Esophagus squamous epithelium (tissue), 5 donors: ENCODE measurements around the gene FKBP10. TPM values are rescaled to one million over a fixed set of nuclear protein-coding genes. Genes with fewer than 3 reads are reported as not detected.
"Not testable (repeated sequence)": the region's sequence is repeated elsewhere in the genome, so short reads cannot be mapped to it uniquely, and the experiment has no call there.

Experiments
- DNase-seq: peaks from one replicate; lab custom pipeline; 2025; lab: John Stamatoyannopoulos, UW
- H3K27ac ChIP-seq, 4 donors: fragments of 200-600 bp; sonication (generic); one replicate each; pipeline ENCODE4 v1.5.1; 2016 to 2019; ENCODE audit warnings: mild to moderate bottlenecking in 1 of 4
- H3K27me3 ChIP-seq, 4 donors: fragments of 200-600 bp; sonication (generic); 1 replicate in 3 of 4; 2 replicates in 1 of 4; pipeline versions ENCODE4 v1.5.1 to v1.6.0; 2017 to 2021; ENCODE audit warnings: antibody characterized with exemption in 1 of 4
- H3K36me3 ChIP-seq, 3 donors: fragments of 200-600 bp; sonication (generic); one replicate each; pipeline ENCODE4 v1.5.1; 2016 to 2019
- H3K4me1 ChIP-seq, 3 donors: fragments of 200-600 bp; sonication (generic); one replicate each; pipeline ENCODE4 v1.5.1; 2017 to 2019
- H3K4me3 ChIP-seq, 4 donors: fragments of 200-600 bp; sonication (generic); 1 replicate in 3 of 4; 2 replicates in 1 of 4; pipeline ENCODE4 v1.5.1; 2016 to 2019; ENCODE audit warnings: mild to moderate bottlenecking in 2 of 4, moderate library complexity in 1 of 4
- H3K9me3 ChIP-seq, 3 donors: fragments of 200-600 bp; sonication (generic); one replicate each; pipeline ENCODE4 v1.5.1; 2016 to 2019
- CTCF ChIP-seq, 6 experiments: fragments of 450-650 bp in 4 of 6; fragments of 200-600 bp in 2 of 6; sonication (generic) in 2 of 6; IDR thresholded peaks; one replicate each; pipeline ENCODE4 v1.5.1; 2016 to 2019; ENCODE audit warnings: antibody characterized with exemption in 6 of 6, mild to moderate bottlenecking in 4 of 6, moderate library complexity in 4 of 6
- POLR2A ChIP-seq, 4 donors: fragments of 450-650 bp; IDR thresholded peaks; one replicate each; pipeline ENCODE4 v1.6.1; 2017; ENCODE audit warnings: antibody characterized with exemption in 4 of 4, mild to moderate bottlenecking in 4 of 4, moderate library complexity in 3 of 4
- WGBS, 2 donors: methylation state at CpG; one replicate each; pipeline ENCODE4 v1.1.5; 2018; 5-methylcytosine and 5-hydroxymethylcytosine counted together
- intact Hi-C: fragments of 100-400 bp; cut with DNase I; formaldehyde crosslinking; loops from one replicate; pipeline ENCODE4 v1.15.0; 2022
- total RNA-seq, 4 donors: library from RNA; depleted of rRNA; stranded (reverse); fragments of >200 nt; gene quantifications; one replicate each; pipeline ENCODE4 v1.1.0, GENCODE V29; 2016
- donor health status: DM: yes; HTN: yes; CAD: no.

FKBP10 gene
- total RNA-seq, 4 donors from 2014 or later = 0.19 to 21.4 (median 8.4) TPM

- H3K9me3 ChIP-seq = no peaks in the 10 kb centered on the region
- no peaks in the 10 kb centered on the region for H3K4me1 ChIP-seq
- 81 to 88% methylated on average over 4 to 7 of the region's 7 CpGs for WGBS, 2 donors
- H3K4me3 ChIP-seq = no peak overlapping the region
- no peak overlapping the region for H3K27ac ChIP-seq
- DNase-seq = no peak
- TF ChIP-seq CTCF (IDR thresholded peaks at IDR 0.05) = no peak
- TF ChIP-seq POLR2A (IDR thresholded peaks at IDR 0.05) = no peak
- intact Hi-C loops = no loop called here
- peaks cover 0 to 15% (median 0%) of the 10 kb centered on the region in 4 donors for H3K27me3 ChIP-seq
- peaks cover 0 to 42% (median 4%) of the 10 kb centered on the region in 3 donors for H3K36me3 ChIP-seq
Observed at GRCh38 chr17:41823580-41823979, 10.8 kb downstream of the FKBP10 start.

- Histone ChIP-seq H3K36me3 (peaks cover 0 to 47% (median 4%) of the 10 kb centered on the region in 3 donors), H3K4me3 (no peak overlapping the region), H3K4me1 (no peaks in the 10 kb centered on the region), H3K27me3 (peaks cover 0 to 14% (median 0%) of the 10 kb centered on the region in 4 donors), H3K9me3 (no peaks in the 10 kb centered on the region), H3K27ac (no peak overlapping the region)
- 54 to 69% methylated on average over 3 to 6 of the region's 7 CpGs for WGBS, 2 donors
- no peak for DNase-seq
- no peak for TF ChIP-seq POLR2A (IDR thresholded peaks at IDR 0.05)
- TF ChIP-seq CTCF (IDR thresholded peaks at IDR 0.05) = no peak
- intact Hi-C loops = no loop called here
Observed at GRCh38 chr17:41824086-41824485, 11.3 kb downstream of the FKBP10 start.

GRCh38 chr17:41825175-41825845 is 12.5 kb downstream of the FKBP10 start:
- no peaks in the 10 kb centered on the region for H3K4me1 ChIP-seq
- WGBS, 2 donors = 71 to 82% methylated on average over 1 to 7 of the region's 19 CpGs
- no peak for DNase-seq
- H3K27ac ChIP-seq = no peak overlapping the region
- intact Hi-C loops = no loop called here
- no peaks in the 10 kb centered on the region for H3K9me3 ChIP-seq
- H3K36me3 ChIP-seq = peaks cover 0 to 60% (median 12%) of the 10 kb centered on the region in 3 donors
- H3K4me3 ChIP-seq = no peak overlapping the region
- no peak for TF ChIP-seq POLR2A (IDR thresholded peaks at IDR 0.05)
- no peak for TF ChIP-seq CTCF (IDR thresholded peaks at IDR 0.05)
- peaks cover 0 to 2% (median 0%) of the 10 kb centered on the region in 4 donors for H3K27me3 ChIP-seq

- H3K9me3 ChIP-seq, DNase-seq, intact Hi-C loops, H3K4me1 ChIP-seq, H3K4me3 ChIP-seq, H3K27me3 ChIP-seq, H3K27ac ChIP-seq: not testable (repeated sequence)
- H3K36me3 ChIP-seq = peaks cover 0 to 76% (median 20%) of the 10 kb centered on the region in 3 donors
- WGBS, 2 donors = 89 to 93% methylated on average over 3 to 10 of the region's 10 CpGs
Observed at GRCh38 chr17:41829961-41830360, 17.2 kb downstream of the FKBP10 start.

GRCh38 chr17:41835214-41835799 is 22.5 kb downstream of the FKBP10 start:
- Histone ChIP-seq H3K27me3 (no peaks in the 10 kb centered on the region), H3K36me3 (peaks cover 0 to 23% (median 8%) of the 10 kb centered on the region in 3 donors), H3K27ac (peak overlapping the region; percentile 76 to 89 (median 80)), H3K4me1 (peaks cover 6 to 24% (median 9%) of the 10 kb centered on the region in 3 donors), H3K9me3 (no peaks in the 10 kb centered on the region), H3K4me3 (peak overlapping the region; percentile 72 to 92 (median 80))
- intact Hi-C loops = no loop called here
- WGBS, 2 donors = 28 to 32% methylated on average over 4 to 6 of the region's 13 CpGs
- DNase-seq = no peak
- TF ChIP-seq CTCF (IDR thresholded peaks at IDR 0.05) (no peak), POLR2A (IDR thresholded peaks at IDR 0.05) (no peak)
